Uterus (tissue), 4 donors: ENCODE measurements around the gene FLRT1. TPM values are rescaled to one million over a fixed set of nuclear protein-coding genes. Genes with fewer than 3 reads are reported as not detected.

Source experiments
- DNase-seq, 2 donors: peaks; one replicate each; pipeline ENCODE4 v3.0.0-alpha.2; 2019 to 2020
- H3K27ac ChIP-seq, 2 donors: fragments of 200-600 bp; sonication (generic); 1 replicate in 1 of 2; 2 replicates in 1 of 2; pipeline ENCODE4 v1.5.1; 2016 to 2018
- H3K27me3 ChIP-seq, 2 donors: fragments of 200-600 bp; sonication (generic); one replicate each; pipeline ENCODE4 v1.5.1; 2018 to 2019; ENCODE audit warnings: control low read depth in 1 of 2
- H3K36me3 ChIP-seq, 2 donors: fragments of 200-600 bp; sonication (generic); one replicate each; pipeline ENCODE4 v1.5.1; 2019; ENCODE audit warnings: control low read depth in 1 of 2
- H3K4me1 ChIP-seq, 2 donors: fragments of 200-600 bp; sonication (generic); one replicate each; pipeline ENCODE4 v1.5.1; 2018 to 2019; ENCODE audit warnings: control low read depth in 1 of 2
- H3K4me3 ChIP-seq, 2 donors: fragments of 200-600 bp; sonication (generic); 1 replicate in 1 of 2; 2 replicates in 1 of 2; pipeline ENCODE4 v1.5.1; 2018 to 2019; ENCODE audit warnings: mild to moderate bottlenecking in 1 of 2
- H3K9me3 ChIP-seq, 2 donors: fragments of 200-600 bp; sonication (generic); one replicate each; pipeline ENCODE4 v1.5.1; 2019; ENCODE audit warnings: control low read depth in 1 of 2
- CTCF ChIP-seq, 4 experiments: fragments of 200-600 bp in 2 of 4; fragments of 450-650 bp in 2 of 4; sonication (generic) in 2 of 4; IDR thresholded peaks; one replicate each; pipeline ENCODE4 v1.5.1; 2016 to 2019; ENCODE audit warnings: antibody characterized with exemption in 4 of 4, mild to moderate bottlenecking in 2 of 4, moderate library complexity in 1 of 4
- POLR2A ChIP-seq, 2 donors: fragments of 450-650 bp; IDR thresholded peaks; one replicate each; pipeline ENCODE4 v1.6.1; 2016; ENCODE audit warnings: antibody characterized with exemption in 2 of 2, mild to moderate bottlenecking in 1 of 2, moderate library complexity in 1 of 2
- intact Hi-C: fragments of 100-400 bp; cut with DNase I; formaldehyde crosslinking; loops from one replicate; pipeline ENCODE4 v1.15.1; 2023; ENCODE audit warnings: low total_unique reads
- total RNA-seq, 4 donors: library from RNA; depleted of rRNA in 3 of 4; stranded (reverse); fragments of >200 nt in 3 of 4; gene quantifications; one replicate each; pipeline versions ENCODE4 v1.1.0 to v1.2.4, GENCODE V29; 2014 to 2023
- donor health status: DM: yes; HTN: yes; CAD: no.

FLRT1 gene
- total RNA-seq, 4 donors from 2014 or later = 0.26 to 7.3 (median 1.9) TPM; not detected in 1

DNA sequence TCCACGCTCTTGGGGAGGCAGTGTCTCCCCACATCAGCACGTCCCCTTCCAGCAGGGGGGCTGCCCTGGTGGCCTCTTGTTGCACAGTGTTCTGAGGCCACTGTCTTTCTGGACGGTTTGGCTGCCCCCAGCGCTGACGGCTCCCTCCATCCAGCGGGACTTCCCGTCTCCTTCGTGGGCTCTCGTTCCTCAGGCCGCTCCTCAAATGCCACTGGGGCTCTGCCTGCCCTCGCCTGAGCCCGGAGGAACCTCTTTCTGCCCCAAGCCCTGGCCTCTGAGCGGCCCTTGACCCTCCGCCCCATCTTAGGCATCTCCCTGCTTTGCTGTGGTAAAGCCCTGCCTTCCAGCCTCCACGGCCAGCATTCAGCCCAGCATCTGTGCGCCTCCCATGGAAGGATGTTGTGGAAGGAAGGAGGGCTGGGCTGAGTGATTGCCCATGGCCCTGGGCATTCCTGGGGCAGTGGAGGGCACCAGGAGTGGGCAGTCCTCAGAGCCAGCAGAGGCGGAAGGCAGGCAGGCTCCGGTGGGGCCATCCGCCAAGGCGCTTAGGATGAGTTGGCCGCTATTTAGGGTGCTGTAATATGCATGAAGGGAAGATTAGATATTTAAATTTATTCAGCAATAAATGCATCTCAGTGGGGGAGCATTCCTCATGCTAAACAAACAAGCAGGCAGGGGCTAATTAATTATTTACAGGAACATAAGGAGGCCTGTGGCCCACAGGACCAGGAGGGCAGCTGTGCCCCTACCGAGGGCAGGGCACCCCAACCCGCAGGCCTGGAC lies 31.7 kb upstream of the FLRT1 start:
- Histone ChIP-seq H3K27ac (peak overlapping the region in 1 of 2 donors; percentile 9), H3K36me3 (no peaks in the 10 kb centered on the region), H3K4me3 (no peak overlapping the region), H3K4me1 (peaks cover 0 to 20% of the 10 kb centered on the region in 2 donors), H3K9me3 (no peaks in the 10 kb centered on the region), H3K27me3 (no peaks in the 10 kb centered on the region)
- intact Hi-C loops = loop anchor here (5.0 kb wide), 1 partner anchor 148 kb away; no protein-coding TSS in a partner anchor
- no peak for TF ChIP-seq CTCF (IDR thresholded peaks at IDR 0.05)
- no peak for TF ChIP-seq POLR2A (IDR thresholded peaks at IDR 0.05)
- no peak for DNase-seq

DNA sequence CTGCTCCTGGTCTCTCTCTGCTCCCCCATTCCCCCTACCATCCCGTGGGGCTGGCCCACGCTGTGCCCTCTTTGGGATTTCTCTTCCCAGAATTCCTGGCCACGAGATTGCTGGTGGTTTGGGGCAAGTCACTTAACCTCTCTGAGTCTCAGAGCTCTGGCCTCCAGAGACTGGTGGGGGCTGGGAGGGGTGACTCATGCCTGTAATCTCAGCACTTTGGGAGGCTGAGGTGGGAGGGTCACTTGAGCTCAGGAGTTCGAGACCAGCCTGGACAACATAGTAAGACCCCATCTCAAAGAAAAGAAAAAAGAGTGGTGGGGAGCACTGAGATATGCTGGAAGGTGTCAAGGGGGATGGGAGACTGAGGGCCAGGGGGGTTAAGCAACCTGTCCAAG lies 31.1 kb upstream of the FLRT1 start:
- no peak overlapping the region for H3K4me3 ChIP-seq
- TF ChIP-seq POLR2A (IDR thresholded peaks at IDR 0.05) (no peak), CTCF (IDR thresholded peaks at IDR 0.05) (no peak)
- peaks cover 0 to 17% of the 10 kb centered on the region in 2 donors for H3K4me1 ChIP-seq
- H3K36me3 ChIP-seq = no peaks in the 10 kb centered on the region
- no peaks in the 10 kb centered on the region for H3K9me3 ChIP-seq
- DNase-seq = no peak
- intact Hi-C loops = loop anchor here (5.0 kb wide), 1 partner anchor 148 kb away; no protein-coding TSS in a partner anchor
- H3K27me3 ChIP-seq = no peaks in the 10 kb centered on the region
- H3K27ac ChIP-seq = no peak overlapping the region

DNA sequence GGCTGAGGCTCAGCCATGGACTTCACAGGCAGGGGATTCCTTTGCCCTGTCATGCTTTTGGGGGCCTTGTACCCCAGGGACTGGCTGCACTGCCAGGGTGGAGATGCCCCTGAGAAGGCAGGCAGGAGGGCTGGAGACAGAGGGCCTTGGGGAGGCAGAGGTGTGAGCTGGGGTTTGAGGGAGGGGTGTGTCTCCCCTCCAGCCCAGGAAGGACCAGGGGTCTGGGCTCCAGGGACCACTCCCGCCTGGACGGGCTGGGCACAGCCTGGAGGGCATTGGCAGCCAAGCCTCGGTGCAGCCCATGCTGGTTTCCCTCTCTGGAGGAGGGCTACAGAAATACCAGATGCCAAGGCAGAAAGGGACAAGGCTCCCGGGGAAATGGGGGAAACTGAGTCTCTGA lies 30.0 kb upstream of the FLRT1 start:
- Histone ChIP-seq H3K4me3 (no peak overlapping the region), H3K36me3 (no peaks in the 10 kb centered on the region), H3K27me3 (no peaks in the 10 kb centered on the region), H3K4me1 (peaks cover 0 to 6% of the 10 kb centered on the region in 2 donors), H3K27ac (no peak overlapping the region), H3K9me3 (no peaks in the 10 kb centered on the region)
- intact Hi-C loops = no loop called here
- TF ChIP-seq CTCF (IDR thresholded peaks at IDR 0.05) = no peak
- TF ChIP-seq POLR2A (IDR thresholded peaks at IDR 0.05) = no peak
- no peak for DNase-seq

DNA sequence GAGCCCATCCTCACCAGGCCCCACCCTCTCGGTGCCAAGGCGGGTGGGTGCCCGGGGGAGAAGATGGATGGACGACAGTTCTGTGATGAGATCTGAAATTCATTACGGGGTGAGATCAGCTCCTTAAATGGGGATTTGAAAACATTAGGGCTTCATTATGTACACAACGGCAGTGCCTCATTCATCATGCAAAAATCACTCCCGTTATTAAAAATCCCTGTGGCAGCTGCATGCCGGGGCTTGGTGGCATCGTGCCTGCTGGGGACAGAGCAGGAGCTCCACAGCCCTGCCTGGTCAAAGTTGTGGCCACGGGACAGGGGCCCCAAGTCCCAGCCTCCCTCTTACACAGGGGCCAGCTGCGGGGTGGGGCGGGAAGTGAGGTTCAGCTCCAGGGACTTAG lies 29.3 kb upstream of the FLRT1 start:
- TF ChIP-seq POLR2A (IDR thresholded peaks at IDR 0.05) = no peak
- TF ChIP-seq CTCF (IDR thresholded peaks at IDR 0.05) = no peak
- intact Hi-C loops = no loop called here

DNA sequence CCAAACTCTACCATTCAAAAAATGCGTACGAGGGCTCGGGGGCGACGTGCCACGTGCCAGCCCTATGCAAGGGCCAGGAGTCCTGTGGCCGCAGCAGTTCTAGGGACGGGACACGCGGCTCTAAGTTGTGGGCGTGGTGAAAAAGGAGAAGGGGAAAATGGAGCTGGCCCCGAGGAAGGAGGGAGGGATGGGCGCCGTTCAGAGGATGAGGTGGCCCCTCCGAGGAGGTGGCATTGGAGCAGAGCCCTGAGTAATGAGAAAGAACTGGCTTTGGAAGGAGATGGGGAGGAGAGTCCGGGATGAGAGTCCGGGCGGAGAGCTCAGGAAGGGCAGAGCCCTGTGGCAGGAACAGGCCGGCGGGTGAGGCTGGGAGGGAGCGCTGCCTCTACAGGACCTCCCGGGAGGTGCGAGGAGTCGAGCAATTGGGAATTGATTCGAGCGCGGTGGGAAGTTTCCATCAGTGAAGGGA lies 28.5 kb upstream of the FLRT1 start:
- Histone ChIP-seq H3K9me3 (no peaks in the 10 kb centered on the region), H3K36me3 (no peaks in the 10 kb centered on the region), H3K27ac (peak overlapping the region; percentile 12 to 61), H3K4me3 (peak overlapping the region; percentile 12 to 34), H3K4me1 (peaks cover 0 to 4% of the 10 kb centered on the region in 2 donors), H3K27me3 (no peaks in the 10 kb centered on the region)
- DNase-seq = peak; percentile 32 to 36
- no peak for TF ChIP-seq POLR2A (IDR thresholded peaks at IDR 0.05)
- no peak for TF ChIP-seq CTCF (IDR thresholded peaks at IDR 0.05)
- intact Hi-C loops = no loop called here

More for the DNA sequence above, 29.3 kb upstream of the FLRT1 start:
- Histone ChIP-seq H3K27me3 (no peaks in the 10 kb centered on the region), H3K9me3 (no peaks in the 10 kb centered on the region), H3K4me1 (peaks cover 0 to 4% of the 10 kb centered on the region in 2 donors), H3K4me3 (no peak overlapping the region), H3K27ac (no peak overlapping the region), H3K36me3 (no peaks in the 10 kb centered on the region)
- no peak for DNase-seq
